Neural progenitor cell (in vitro differentiated cells): ENCODE results near the gene LRFN2.

ENCODE experiments used
- CTCF ChIP-seq: fragments of 200-600 bp; sonication (generic); IDR thresholded peaks from 2 replicates; pipeline ENCODE4 v1.5.1; 2017; ENCODE audit warnings: antibody characterized with exemption, mild to moderate bottlenecking
- EZH2 ChIP-seq: fragments of 200-600 bp; sonication (generic); IDR thresholded peaks from 2 replicates; pipeline ENCODE4 v1.6.1; 2017; ENCODE audit warnings: antibody characterized with exemption, mild to moderate bottlenecking, moderate library complexity
- EZH2phosphoT487 ChIP-seq: fragments of 200-600 bp; sonication (generic); IDR thresholded peaks from 2 replicates; pipeline ENCODE4 v1.6.1; 2017; ENCODE audit warnings: antibody characterized with exemption

DNA sequence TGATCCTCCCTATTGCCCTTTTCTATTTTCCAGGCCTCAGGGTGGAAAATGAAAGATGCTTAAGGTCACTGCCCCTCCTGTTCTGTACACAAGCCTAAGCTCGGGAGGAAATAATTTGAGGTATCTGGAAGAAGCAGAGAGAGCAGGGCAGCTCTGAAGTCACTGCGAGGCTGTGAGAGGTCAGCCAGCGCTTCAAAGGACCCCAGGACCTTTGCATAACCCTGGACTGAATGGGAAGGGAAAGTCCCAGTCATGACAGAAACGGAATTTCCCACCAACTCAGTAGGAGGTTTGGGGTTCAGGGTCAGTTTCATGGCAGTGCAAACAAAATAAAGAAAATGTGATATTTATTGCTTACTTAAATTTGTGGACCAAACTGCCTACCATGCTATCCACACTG is 58.1 kb downstream of the LRFN2 start:
- no peak for TF ChIP-seq CTCF
- TF ChIP-seq EZH2phosphoT487: no peak
- TF ChIP-seq EZH2: no peak
